ENCODE measurements around the gene USH2A.

USH2A gene

GRCh38 chr1:216076751-216077150, 346.5 kb downstream of the USH2A start:
- no peak for TF ChIP-seq TEAD4 (IDR thresholded peaks at IDR 0.05)
- TF ChIP-seq EP300 (IDR thresholded peaks at IDR 0.05; ENCODE audit: borderline replicate concordance) = no peak
- TF ChIP-seq YY1 (IDR thresholded peaks at IDR 0.05; ENCODE audit: low read depth) = no peak
- TF ChIP-seq CEBPB (IDR thresholded peaks at IDR 0.05) = no peak
- no peak for TF ChIP-seq ZBTB7A (IDR thresholded peaks at IDR 0.05; ENCODE audit: low read depth)
- no peak for TF ChIP-seq EGR1 (IDR thresholded peaks at IDR 0.05)
- TF ChIP-seq FOXM1 (IDR thresholded peaks at IDR 0.05; ENCODE audit: borderline replicate concordance, low read depth) = no peak
- TF ChIP-seq REST (IDR thresholded peaks at IDR 0.05; ENCODE audit: low read depth) = no peak
- TF ChIP-seq USF1 (IDR thresholded peaks at IDR 0.05) = no peak
- no peak for TF ChIP-seq TCF12 (IDR thresholded peaks at IDR 0.05; ENCODE audit: low read depth)
- TF ChIP-seq TAF1 (IDR thresholded peaks at IDR 0.05; ENCODE audit: low read depth) = no peak
- no peak for TF ChIP-seq CREB1 (IDR thresholded peaks at IDR 0.05; ENCODE audit: low read depth)
- TF ChIP-seq MAX (IDR thresholded peaks at IDR 0.05) = no peak
- TF ChIP-seq RAD21 (IDR thresholded peaks at IDR 0.05; ENCODE audit: low read depth) = no peak
- TF ChIP-seq NFIC (IDR thresholded peaks at IDR 0.05) = no peak

- TF ChIP-seq TEAD4 (IDR thresholded peaks at IDR 0.05) = no peak
- TF ChIP-seq MAX (IDR thresholded peaks at IDR 0.05) = no peak
- TF ChIP-seq RAD21 (IDR thresholded peaks at IDR 0.05; ENCODE audit: low read depth) = no peak
- no peak for TF ChIP-seq USF1 (IDR thresholded peaks at IDR 0.05)
- no peak for TF ChIP-seq YY1 (IDR thresholded peaks at IDR 0.05; ENCODE audit: low read depth)
- TF ChIP-seq EP300 (IDR thresholded peaks at IDR 0.05; ENCODE audit: borderline replicate concordance) = no peak
- TF ChIP-seq CREB1 (IDR thresholded peaks at IDR 0.05; ENCODE audit: low read depth) = no peak
- no peak for TF ChIP-seq CEBPB (IDR thresholded peaks at IDR 0.05)
- TF ChIP-seq TCF12 (IDR thresholded peaks at IDR 0.05; ENCODE audit: low read depth) = no peak
- no peak for TF ChIP-seq FOXM1 (IDR thresholded peaks at IDR 0.05; ENCODE audit: borderline replicate concordance, low read depth)
Observed at GRCh38 chr1:216075339-216075738, 347.9 kb downstream of the USH2A start.

- TF ChIP-seq CEBPB (IDR thresholded peaks at IDR 0.05) = no peak
- TF ChIP-seq USF1 (IDR thresholded peaks at IDR 0.05) = no peak
- TF ChIP-seq TEAD4 (IDR thresholded peaks at IDR 0.05) = no peak
- no peak for TF ChIP-seq RAD21 (IDR thresholded peaks at IDR 0.05; ENCODE audit: low read depth)
- TF ChIP-seq NFIC (IDR thresholded peaks at IDR 0.05) = no peak
- TF ChIP-seq TAF1 (IDR thresholded peaks at IDR 0.05; ENCODE audit: low read depth) = no peak
- TF ChIP-seq ZBTB7A (IDR thresholded peaks at IDR 0.05; ENCODE audit: low read depth) = no peak
Observed at GRCh38 chr1:216073793-216074595, 349.3 kb downstream of the USH2A start.

- no peak for TF ChIP-seq EP300 (IDR thresholded peaks at IDR 0.05; ENCODE audit: borderline replicate concordance)
- TF ChIP-seq EGR1 (IDR thresholded peaks at IDR 0.05) = no peak
- no peak for TF ChIP-seq FOXM1 (IDR thresholded peaks at IDR 0.05; ENCODE audit: borderline replicate concordance, low read depth)
- TF ChIP-seq ZBTB7A (IDR thresholded peaks at IDR 0.05; ENCODE audit: low read depth) = no peak
- TF ChIP-seq CEBPB (IDR thresholded peaks at IDR 0.05) = no peak
- TF ChIP-seq TAF1 (IDR thresholded peaks at IDR 0.05; ENCODE audit: low read depth) = no peak
- TF ChIP-seq CREB1 (IDR thresholded peaks at IDR 0.05; ENCODE audit: low read depth) = no peak
- no peak for TF ChIP-seq REST (IDR thresholded peaks at IDR 0.05; ENCODE audit: low read depth)
- TF ChIP-seq TEAD4 (IDR thresholded peaks at IDR 0.05) = no peak
- TF ChIP-seq RAD21 (IDR thresholded peaks at IDR 0.05; ENCODE audit: low read depth) = no peak
- TF ChIP-seq TCF12 (IDR thresholded peaks at IDR 0.05; ENCODE audit: low read depth) = no peak
- TF ChIP-seq NFIC (IDR thresholded peaks at IDR 0.05) = no peak
Observed at GRCh38 chr1:216071262-216071661, 352.0 kb downstream of the USH2A start.

GRCh38 chr1:216064643-216065042, 358.6 kb downstream of the USH2A start:
- no peak for TF ChIP-seq YY1 (IDR thresholded peaks at IDR 0.05; ENCODE audit: low read depth)
- no peak for TF ChIP-seq TEAD4 (IDR thresholded peaks at IDR 0.05)
- no peak for TF ChIP-seq TAF1 (IDR thresholded peaks at IDR 0.05; ENCODE audit: low read depth)
- TF ChIP-seq MAX (IDR thresholded peaks at IDR 0.05) = no peak
- no peak for TF ChIP-seq ZBTB7A (IDR thresholded peaks at IDR 0.05; ENCODE audit: low read depth)
- no peak for TF ChIP-seq TCF12 (IDR thresholded peaks at IDR 0.05; ENCODE audit: low read depth)
- TF ChIP-seq FOXM1 (IDR thresholded peaks at IDR 0.05; ENCODE audit: borderline replicate concordance, low read depth) = no peak
- no peak for TF ChIP-seq NFIC (IDR thresholded peaks at IDR 0.05)
- no peak for TF ChIP-seq USF1 (IDR thresholded peaks at IDR 0.05)
- TF ChIP-seq REST (IDR thresholded peaks at IDR 0.05; ENCODE audit: low read depth) = no peak
- no peak for TF ChIP-seq EGR1 (IDR thresholded peaks at IDR 0.05)
- TF ChIP-seq RAD21 (IDR thresholded peaks at IDR 0.05; ENCODE audit: low read depth) = no peak
